K562 (cell line): ENCODE data around the gene HES3. TPM values are rescaled to one million over a fixed set of nuclear protein-coding genes. Genes with fewer than 3 reads are reported as not detected.
A peak's percentile ranks its signal among the peaks of the same experiment; 100 is the strongest.

ENCODE experiments used
- ATAC-seq: fragments of 200-7000 bp; cut with Tn5 transposase; 3 replicates; pipeline ENCODE4 v1.9.1; 2020; ENCODE audit warnings: moderate library complexity
- BruUV-seq: library from RNA; stranded (reverse); fragments of 400-500 nt; replicated peaks from 2 replicates; lab custom pipeline; 2021; lab: Mats Ljungman, UMichigan
- CTCF ChIA-PET: fragments of 300-600 bp; formaldehyde crosslinking; extraction: SDS; loops from one replicate; lab custom pipeline; 2021; ENCODE audit warnings: low intra/inter-chr PET ratio; lab: Yijun Ruan, JAX
- POLR2A ChIA-PET: fragments of 300-600, 350-650 bp; sonication (Branson Sonifier 250); formaldehyde crosslinking; extraction: SDS; loops from one replicate; lab custom pipeline; 2021; ENCODE audit warnings: antibody characterized with exemption, inconsistent platforms; lab: Yijun Ruan, JAX
- DNase-seq, 4 experiments: peaks; one replicate each; pipeline versions ENCODE4 v3.0.0 to v3.0.0-alpha.2; 2011 to 2018; ENCODE audit warnings: low spot score in 3 of 4, mixed read lengths in 3 of 4; ENCODE audit errors: extremely low read depth in 1 of 4
- FAIRE-seq: peaks from 2 replicates; lab custom pipeline; 2011; peaks lifted over from hg19 to GRCh38; lab: Jason Lieb, UNC
- H2AFZ ChIP-seq: 2 replicates; pipeline ENCODE4 v1.6.0; 2011; ENCODE audit warnings: low read depth, low read length, control low read depth, inconsistent platforms
- H3K27ac ChIP-seq: fragments of 200-600 bp; 3 replicates; pipeline ENCODE4 v1.8.0; 2011; ENCODE audit warnings: low read depth, mild to moderate bottlenecking, control low read depth, inconsistent platforms, low read length, moderate library complexity, mixed read lengths; ENCODE audit errors: extremely low read depth
- H3K27me3 ChIP-seq, 2 experiments: fragments of 300-600 bp in 1 of 2; 2 replicates in 1 of 2; 3 replicates in 1 of 2; pipeline versions ENCODE4 v1.6.0 to v1.8.0; 2011; ENCODE audit warnings: inconsistent platforms in 2 of 2, low read length in 2 of 2, mild to moderate bottlenecking in 1 of 2, mixed read lengths in 1 of 2, moderate library complexity in 1 of 2; ENCODE audit not compliant: control insufficient read depth in 2 of 2, insufficient read depth in 2 of 2
- H3K36me3 ChIP-seq: fragments of 300-600 bp; 3 replicates; pipeline ENCODE4 v1.8.0; 2011; ENCODE audit warnings: mild to moderate bottlenecking, low read length, inconsistent platforms; ENCODE audit not compliant: control insufficient read depth, insufficient read depth
- H3K4me1 ChIP-seq, 2 experiments: fragments of 200-600 bp in 1 of 2; replicated peaks in 1 of 2; 2 replicates in 1 of 2; 3 replicates in 1 of 2; pipeline versions ENCODE4 v1.5.1 to v1.8.0; 2011; ENCODE audit warnings: inconsistent platforms in 2 of 2, low read length in 2 of 2, mild to moderate bottlenecking in 1 of 2, mixed read lengths in 1 of 2, moderate library complexity in 1 of 2; ENCODE audit not compliant: control insufficient read depth in 2 of 2, insufficient read depth in 2 of 2
- H3K4me2 ChIP-seq: 2 replicates; pipeline ENCODE4 v1.6.1; 2011; ENCODE audit warnings: low read length, control low read depth, inconsistent platforms, mixed read lengths; ENCODE audit not compliant: insufficient read depth
- H3K4me3 ChIP-seq: fragments of 200-600 bp; sonication (generic), shearing (Covaris generic); 2 replicates; pipeline ENCODE4 v1.5.1; 2016; ENCODE audit warnings: control low read depth, inconsistent platforms
- H3K79me2 ChIP-seq: fragments of 200-600 bp; 3 replicates; pipeline ENCODE4 v1.8.0; 2011; ENCODE audit warnings: low read length, inconsistent platforms; ENCODE audit not compliant: control insufficient read depth, insufficient read depth
- H3K9ac ChIP-seq, 2 experiments: 2 replicates each; pipeline versions ENCODE4 v1.6.0 to v1.6.1; 2011; ENCODE audit warnings: low read depth in 2 of 2, low read length in 2 of 2, control low read depth in 1 of 2, inconsistent platforms in 1 of 2, mild to moderate bottlenecking in 1 of 2, mixed read lengths in 1 of 2; ENCODE audit not compliant: insufficient read depth in 1 of 2
- H3K9me1 ChIP-seq: one replicate; pipeline ENCODE4 v1.6.0; 2011; ENCODE audit warnings: inconsistent platforms, mild to moderate bottlenecking, low read length, moderate library complexity; ENCODE audit not compliant: control insufficient read depth, insufficient read depth
- H3K9me3 ChIP-seq: replicated peaks from 2 replicates; pipeline ENCODE4 v1.5.1; 2011; ENCODE audit warnings: low read depth, low read length, inconsistent platforms; ENCODE audit not compliant: control insufficient read depth, insufficient read depth
- H4K20me1 ChIP-seq: replicated peaks from 2 replicates; pipeline ENCODE4 v1.6.1; 2011; ENCODE audit warnings: low read length, inconsistent platforms, mixed read lengths; ENCODE audit not compliant: control insufficient read depth, insufficient read depth
- DPF2 ChIP-seq: fragments of 450-650 bp; IDR thresholded peaks from 2 replicates; pipeline ENCODE4 v1.6.1; 2016
- ESRRA ChIP-seq: fragments of 450-650 bp; IDR thresholded peaks from 2 replicates; pipeline ENCODE4 v1.6.1; 2014; ENCODE audit warnings: low read depth, mild to moderate bottlenecking, moderate library complexity, borderline replicate concordance
- KDM2B ChIP-seq: fragments of 250-450 bp; sonication (Bioruptor Pico); IDR thresholded peaks from 2 replicates; pipeline ENCODE4 v1.8.0; 2021; ENCODE audit warnings: mild to moderate bottlenecking, moderate library complexity
- MLLT1 ChIP-seq, 2 experiments: fragments of 450-650 bp; IDR thresholded peaks; 2 replicates each; pipeline ENCODE4 v1.6.1; 2016
- NFYB ChIP-seq: IDR thresholded peaks from 2 replicates; pipeline ENCODE4 v1.6.1; 2011; ENCODE audit warnings: mild to moderate bottlenecking, moderate library complexity; ENCODE audit not compliant: insufficient read length; ENCODE audit errors: extremely low read depth
- PREB ChIP-seq: sonication (generic); formaldehyde crosslinking; IDR thresholded peaks from 2 replicates; pipeline ENCODE4 v1.8.1; 2023; ENCODE audit warnings: mild to moderate bottlenecking, missing genetic modification reagents
- RBFOX2 ChIP-seq: fragments of 200-400 bp; formaldehyde crosslinking; IDR thresholded peaks from 2 replicates; pipeline ENCODE4 v1.6.1; 2017; ENCODE audit warnings: low read depth, mild to moderate bottlenecking, low read length, moderate library complexity
- SPI1 ChIP-seq: IDR thresholded peaks from 2 replicates; pipeline ENCODE4 v1.6.1; 2011; ENCODE audit warnings: low read depth, low read length, control low read depth, borderline replicate concordance
- TGIF2 ChIP-seq: sonication (generic); formaldehyde crosslinking; IDR thresholded peaks from 2 replicates; pipeline ENCODE4 v1.8.1; 2022; ENCODE audit warnings: mild to moderate bottlenecking, missing genetic modification reagents, moderate library complexity
- ZNF609 ChIP-seq: sonication (generic); formaldehyde crosslinking; IDR thresholded peaks from 2 replicates; pipeline ENCODE4 v1.8.1; 2023; ENCODE audit warnings: missing genetic modification reagents, mild to moderate bottlenecking, borderline replicate concordance
- WGBS: fragments of 100-300 bp; shearing (Covaris generic); methylation state at CpG from one replicate; pipeline ENCODE4 v1.1.6; 2016; ENCODE audit warnings: low coverage, mixed read lengths; ENCODE audit not compliant: insufficient coverage; ENCODE audit errors: missing lambda C conversion rate; 5-methylcytosine and 5-hydroxymethylcytosine counted together
- in situ Hi-C: fragments of 300-500 bp; cut with MboI; formaldehyde crosslinking; loops from 4 replicates; pipeline ENCODE4 v1.15.0; 2018; ENCODE audit warnings: inconsistent platforms, mixed read lengths
- intact Hi-C: fragments of 100-400 bp; cut with micrococcal nuclease; formaldehyde crosslinking; loops from 2 replicates; pipeline ENCODE4 v1.14.2; 2022
- polyA plus RNA-seq, 8 experiments: library from polyadenylated mRNA; depleted of rRNA in 4 of 8; stranded (reverse) in 5 of 8; unstranded in 3 of 8; fragments of >200 nt; fragmentation: Nextera tagmentation in 2 of 8; fragmentation: Illumina TruSeq in 1 of 8; extraction: Ambion mirVana in 2 of 8; extraction: Trizol in 1 of 8; gene quantifications; 2 replicates each; pipeline versions ENCODE4 v1.2.1 to v1.2.3, GENCODE V29; 2011 to 2014; ENCODE audit warnings: inconsistent platforms in 1 of 8, missing spikeins in 1 of 8
- total RNA-seq, 7 experiments: library from RNA; depleted of rRNA in 6 of 7; stranded (reverse); fragments of >200 nt in 6 of 7; fragmentation: Illumina TruSeq in 2 of 7; extraction: Trizol in 2 of 7; gene quantifications; 2 replicates each; pipeline versions ENCODE4 v1.2.1 to v1.2.3, GENCODE V29; 2011 to 2021; ENCODE audit warnings: low replicate concordance in 1 of 7

Gene HES3
- total and polyA plus RNA-seq, 9 of the 15 experiments (the other 6 are each of a cell fraction or from before 2014, with no cell fraction given): not detected

DNA sequence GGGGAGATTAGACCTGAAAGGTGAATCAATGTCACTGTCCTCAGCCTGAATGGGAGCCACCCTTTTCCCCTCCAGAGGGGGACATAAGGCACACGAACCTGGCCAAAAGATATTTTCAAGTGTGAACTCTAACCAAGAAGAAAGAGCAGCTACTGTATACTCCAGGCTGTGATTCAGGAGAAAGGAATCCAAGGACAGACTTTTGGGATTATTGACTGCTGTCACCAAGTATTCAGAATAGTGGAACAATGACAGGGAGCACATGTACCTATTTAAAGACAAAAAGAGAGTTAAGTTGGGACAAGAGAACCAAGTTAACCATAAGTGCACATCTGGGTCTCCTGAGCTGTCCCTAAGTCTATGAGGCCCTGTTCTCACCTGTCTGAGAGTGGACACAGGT is 10.6 kb upstream of the HES3 start (continued):
- no peak for TF ChIP-seq ZNF609 (CRISPR knock-in tag)

DNA sequence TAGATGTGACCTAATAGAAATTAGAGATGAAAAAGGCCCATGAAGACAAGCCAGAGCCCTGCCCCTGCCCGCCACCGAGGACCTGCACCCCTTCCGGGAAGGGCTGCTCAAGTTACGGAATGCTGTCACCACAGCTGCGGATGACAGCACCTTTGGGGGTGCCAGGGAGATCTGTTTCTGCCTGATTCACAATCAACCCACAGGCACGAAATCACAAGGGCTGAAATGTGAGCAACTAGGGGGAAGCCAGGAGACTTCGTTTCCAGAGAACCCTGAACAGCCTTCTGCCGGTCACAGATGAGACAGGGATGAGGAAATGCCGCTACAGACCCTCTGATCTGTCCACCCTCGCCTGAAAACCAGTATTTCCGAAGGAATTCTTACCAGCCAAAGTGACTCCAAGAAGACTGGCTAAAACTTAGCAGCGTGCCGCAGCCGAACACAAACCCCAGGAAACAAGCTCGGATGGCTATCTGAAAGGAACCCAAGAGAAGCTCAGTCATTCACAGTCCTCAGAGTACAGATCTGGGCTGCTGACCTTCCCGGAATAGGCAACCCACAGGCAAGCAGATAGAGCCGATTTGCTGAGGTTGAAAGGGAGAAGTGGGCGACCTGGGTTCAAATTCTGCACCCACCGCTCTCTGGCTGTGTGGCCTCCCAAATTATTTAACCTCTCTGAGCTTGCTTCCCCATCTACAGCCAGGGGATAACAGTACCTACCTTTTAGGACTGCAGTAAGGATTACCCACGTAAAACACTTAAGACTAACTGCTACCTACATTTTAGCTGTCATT is 9.3 kb upstream of the HES3 start:
- POLR2A ChIA-PET: interaction anchor here (0.6 to 2.0 kb wide), 13 partner anchors 9 to 261 kb away, joined by 3 to 14 read pairs (median 5); partner anchors contain the start of gene RNF207
- peak in 1 of 2 experiments; percentile 76; a peak in 2 of 4 replicates for TF ChIP-seq MLLT1 (IDR thresholded peaks at IDR 0.05)
- TF ChIP-seq NFYB: no peak
- TF ChIP-seq KDM2B: 0 out of 2 replicates have a peak, but pooled peaks have one; percentile 43
- TF ChIP-seq RBFOX2: no peak
- 0 out of 2 replicates have a peak, but pooled peaks have one; percentile 7 for TF ChIP-seq SPI1
- no peak for TF ChIP-seq TGIF2
- no peak for TF ChIP-seq PREB (CRISPR knock-in tag)
- 0 out of 2 replicates have a peak, but pooled peaks have one; percentile 16 for TF ChIP-seq ESRRA
- TF ChIP-seq DPF2: peak; percentile 35; the same call in 1 of the 2 replicates

More for the DNA sequence above, 9.3 kb upstream of the HES3 start:
- in situ Hi-C loops: no loop called here
- H3K4me3 ChIP-seq: peak overlapping the region; percentile 95
- peak; percentile 45 for ATAC-seq
- peaks cover 31% of the 10 kb centered on the region for H3K79me2 ChIP-seq
- H3K4me1 ChIP-seq: peaks cover 10 to 28% of the 10 kb centered on the region in 2 experiments; a peak in 4 of 5 replicates
- peak in 2 of 4 experiments; percentile 53 to 67 for DNase-seq
- FAIRE-seq: peak; percentile 77
- peak overlapping the region; percentile 74 to 100 for H3K9ac ChIP-seq
- WGBS: 7% methylated on average over 20 of the region's 20 CpGs
- BruUV-seq: TSS peak; percentile 39
- CTCF ChIA-PET: no interaction called here
- H3K27me3 ChIP-seq: peaks cover 0 to under 1% of the 10 kb centered on the region in 2 experiments; a peak in 1 of 5 replicates
- peaks cover 46% of the 10 kb centered on the region for H3K36me3 ChIP-seq
- intact Hi-C loops: loop anchor here (2.0 kb wide), 1 partner anchor 36 kb away; the partner anchor contains the start of gene RPL22
- H3K27ac ChIP-seq: peak overlapping the region; percentile 85
- no peaks in the 10 kb centered on the region for H4K20me1 ChIP-seq
- H3K9me1 ChIP-seq: no peaks in the 10 kb centered on the region
- H3K4me2 ChIP-seq: peak overlapping the region; percentile 91
- no peaks in the 10 kb centered on the region for H3K9me3 ChIP-seq
- peak overlapping the region; percentile 77; the same call in 1 of the 2 replicates for H2AFZ ChIP-seq
